ENCODE measurements around the gene RPS14.
A peak's percentile ranks its signal among the peaks of the same experiment; 100 is the strongest.
"Not testable (repeated sequence)": the region's sequence is repeated elsewhere in the genome, so short reads cannot be mapped to it uniquely, and the experiment has no call there.

RPS14 gene

GRCh38 chr5:150441813-150442698 is 7.5 kb downstream of the RPS14 start:
- H3K36me3 Mint-ChIP-seq = peaks cover 58% of the 10 kb centered on the region
- no peak for ATAC-seq

GRCh38 chr5:150440948-150441812 is 8.4 kb downstream of the RPS14 start:
- Mint-ChIP-seq H3K4me1 (peaks cover 30% of the 10 kb centered on the region), H3K4me3 (no peak overlapping the region), H3K36me3 (peaks cover 50% of the 10 kb centered on the region), H3K9me3 (no peaks in the 10 kb centered on the region), H3K27ac (peak overlapping the region; percentile 61)
- ATAC-seq (no peak), DNase-seq (ENCODE audit: low spot score in 2 of 2) (no peak)

More at GRCh38 chr5:150441813-150442698, 7.5 kb downstream of the RPS14 start:
- DNase-seq (ENCODE audit: low spot score in 2 of 2) = no peak
- no peak overlapping the region for H3K4me3 Mint-ChIP-seq
- H3K9me3 Mint-ChIP-seq = no peaks in the 10 kb centered on the region
- H3K27ac Mint-ChIP-seq = no peak overlapping the region
- H3K4me1 Mint-ChIP-seq = peaks cover 30% of the 10 kb centered on the region

- DNase-seq (ENCODE audit: low spot score in 2 of 2) (no peak), ATAC-seq (no peak)
- no peak overlapping the region for H3K4me3 Mint-ChIP-seq
- no peaks in the 10 kb centered on the region for H3K9me3 Mint-ChIP-seq
- H3K27ac Mint-ChIP-seq = no peak overlapping the region
- peaks cover 31% of the 10 kb centered on the region for H3K4me1 Mint-ChIP-seq
- H3K36me3 Mint-ChIP-seq = peaks cover 28% of the 10 kb centered on the region
Observed at GRCh38 chr5:150438873-150439546, 10.5 kb downstream of the RPS14 start.

GRCh38 chr5:150436141-150436680 is 13.3 kb downstream of the RPS14 start:
- DNase-seq (ENCODE audit: low spot score in 2 of 2) = peak; percentile 93 to 94
- peak overlapping the region; percentile 44 for H3K4me3 Mint-ChIP-seq
- ATAC-seq = peak; percentile 97
- peaks cover 5% of the 10 kb centered on the region for H3K36me3 Mint-ChIP-seq
- no peaks in the 10 kb centered on the region for H3K9me3 Mint-ChIP-seq
- H3K4me1 Mint-ChIP-seq = peaks cover 19% of the 10 kb centered on the region
- peak overlapping the region; percentile 71 for H3K27ac Mint-ChIP-seq

GRCh38 chr5:150434464-150434863 is 15.1 kb downstream of the RPS14 start:
- no peak overlapping the region for H3K4me3 Mint-ChIP-seq
- no peak for ATAC-seq
- no peaks in the 10 kb centered on the region for H3K36me3 Mint-ChIP-seq
- H3K27ac Mint-ChIP-seq = no peak overlapping the region
- no peak for DNase-seq (ENCODE audit: low spot score in 2 of 2)
- H3K4me1 Mint-ChIP-seq = peaks cover 14% of the 10 kb centered on the region
- H3K9me3 Mint-ChIP-seq = no peaks in the 10 kb centered on the region

GRCh38 chr5:150431574-150431973 is 18.0 kb downstream of the RPS14 start:
- no peak overlapping the region for H3K4me3 Mint-ChIP-seq
- ATAC-seq = no peak
- no peak overlapping the region for H3K27ac Mint-ChIP-seq

GRCh38 chr5:150431048-150431447 is 18.5 kb downstream of the RPS14 start:
- H3K27ac Mint-ChIP-seq = no peak overlapping the region
- ATAC-seq (no peak), DNase-seq (ENCODE audit: low spot score in 2 of 2) (no peak)
- no peaks in the 10 kb centered on the region for H3K36me3 Mint-ChIP-seq
- H3K4me3 Mint-ChIP-seq = no peak overlapping the region
- no peaks in the 10 kb centered on the region for H3K9me3 Mint-ChIP-seq
- peaks cover 4% of the 10 kb centered on the region for H3K4me1 Mint-ChIP-seq

More at GRCh38 chr5:150431574-150431973, 18.0 kb downstream of the RPS14 start:
- Mint-ChIP-seq H3K4me1 (peaks cover 9% of the 10 kb centered on the region), H3K9me3 (no peaks in the 10 kb centered on the region), H3K36me3 (no peaks in the 10 kb centered on the region)
- no peak for DNase-seq (ENCODE audit: low spot score in 2 of 2)

GRCh38 chr5:150429410-150429873 is 20.1 kb downstream of the RPS14 start:
- H3K9me3 Mint-ChIP-seq = no peaks in the 10 kb centered on the region
- H3K4me3 Mint-ChIP-seq = no peak overlapping the region
- no peaks in the 10 kb centered on the region for H3K4me1 Mint-ChIP-seq
- no peaks in the 10 kb centered on the region for H3K36me3 Mint-ChIP-seq
- ATAC-seq (peak; percentile 18), DNase-seq (ENCODE audit: low spot score in 2 of 2) (no peak)
- peak overlapping the region; percentile 60 for H3K27ac Mint-ChIP-seq

- Mint-ChIP-seq H3K36me3 (no peaks in the 10 kb centered on the region), H3K4me3 (no peak overlapping the region), H3K27ac (peak overlapping the region; percentile 60), H3K9me3 (no peaks in the 10 kb centered on the region), H3K4me1 (no peaks in the 10 kb centered on the region)
- ATAC-seq (no peak), DNase-seq (ENCODE audit: low spot score in 2 of 2) (no peak)
Observed at GRCh38 chr5:150428978-150429377, 20.6 kb downstream of the RPS14 start.

GRCh38 chr5:150428106-150428876 is 21.2 kb downstream of the RPS14 start:
- H3K27ac Mint-ChIP-seq = peak overlapping the region; percentile 60

GRCh38 chr5:150426165-150426564 is 23.4 kb downstream of the RPS14 start:
- H3K36me3 Mint-ChIP-seq; DNase-seq (ENCODE audit: low spot score in 2 of 2); ATAC-seq; H3K4me1 Mint-ChIP-seq; H3K27ac Mint-ChIP-seq; H3K9me3 Mint-ChIP-seq; H3K4me3 Mint-ChIP-seq: not testable (repeated sequence)

More at GRCh38 chr5:150428106-150428876, 21.2 kb downstream of the RPS14 start:
- Mint-ChIP-seq H3K4me1 (no peaks in the 10 kb centered on the region), H3K4me3 (no peak overlapping the region), H3K9me3 (no peaks in the 10 kb centered on the region), H3K36me3 (no peaks in the 10 kb centered on the region)
- ATAC-seq = no peak
- no peak for DNase-seq (ENCODE audit: low spot score in 2 of 2)

GRCh38 chr5:150422758-150423157 is 26.8 kb downstream of the RPS14 start:
- no peak for ATAC-seq
- Mint-ChIP-seq H3K4me3 (no peak overlapping the region), H3K36me3 (no peaks in the 10 kb centered on the region), H3K4me1 (peaks cover 13% of the 10 kb centered on the region), H3K9me3 (no peaks in the 10 kb centered on the region), H3K27ac (no peak overlapping the region)
- DNase-seq (ENCODE audit: low spot score in 2 of 2) = no peak

GRCh38 chr5:150422075-150422474 is 27.5 kb downstream of the RPS14 start:
- Mint-ChIP-seq H3K27ac (no peak overlapping the region), H3K4me3 (no peak overlapping the region), H3K4me1 (peaks cover 13% of the 10 kb centered on the region), H3K36me3 (no peaks in the 10 kb centered on the region), H3K9me3 (no peaks in the 10 kb centered on the region)
- DNase-seq (ENCODE audit: low spot score in 2 of 2) (no peak), ATAC-seq (no peak)

- Mint-ChIP-seq H3K4me3 (no peak overlapping the region), H3K4me1 (peaks cover 13% of the 10 kb centered on the region), H3K9me3 (no peaks in the 10 kb centered on the region), H3K36me3 (no peaks in the 10 kb centered on the region), H3K27ac (peak overlapping the region; percentile 68)
- no peak for ATAC-seq
- no peak for DNase-seq (ENCODE audit: low spot score in 2 of 2)
Observed at GRCh38 chr5:150419630-150420270, 29.8 kb downstream of the RPS14 start.
